HG02678 (cell line): ENCODE data around the gene NEDD4L.

Experiments used
- ATAC-seq: cut with Tn5 transposase; IDR thresholded peaks from one replicate; pipeline ENCODE4 v1.9.1; 2021; ENCODE audit warnings: mild to moderate bottlenecking, moderate library complexity; ENCODE audit not compliant: unreplicated experiment

The NEDD4L gene

GRCh38 chr18:58051765-58052460 lies 7.9 kb downstream of the NEDD4L start:
- ATAC-seq: peak; percentile 68

- ATAC-seq: no peak
Observed at GRCh38 chr18:58052960-58053359, 8.9 kb downstream of the NEDD4L start.

- no peak for ATAC-seq
Observed at GRCh38 chr18:58054041-58054781, 10.2 kb downstream of the NEDD4L start.

- ATAC-seq: no peak
Observed at GRCh38 chr18:58055890-58056558, 12.0 kb downstream of the NEDD4L start.

- no peak for ATAC-seq
Observed at GRCh38 chr18:58056852-58057251, 12.8 kb downstream of the NEDD4L start.

GRCh38 chr18:58057291-58057965 lies 13.4 kb downstream of the NEDD4L start:
- ATAC-seq: no peak

GRCh38 chr18:58058720-58059119 lies 14.7 kb downstream of the NEDD4L start:
- ATAC-seq: no peak

GRCh38 chr18:58060254-58060653 lies 16.2 kb downstream of the NEDD4L start:
- no peak for ATAC-seq

GRCh38 chr18:58061349-58061748 lies 17.3 kb downstream of the NEDD4L start:
- ATAC-seq: no peak

- no peak for ATAC-seq
Observed at GRCh38 chr18:58064406-58064998, 20.5 kb downstream of the NEDD4L start.

- no peak for ATAC-seq
Observed at GRCh38 chr18:58065956-58066355, 21.9 kb downstream of the NEDD4L start.

- no peak for ATAC-seq
Observed at GRCh38 chr18:58067601-58068000, 23.6 kb downstream of the NEDD4L start.

GRCh38 chr18:58069099-58069498 lies 25.1 kb downstream of the NEDD4L start:
- no peak for ATAC-seq

GRCh38 chr18:58069721-58070292 lies 25.8 kb downstream of the NEDD4L start:
- no peak for ATAC-seq

- ATAC-seq: no peak
Observed at GRCh38 chr18:58076052-58076451, 32.0 kb downstream of the NEDD4L start.

GRCh38 chr18:58077329-58077728 lies 33.3 kb downstream of the NEDD4L start:
- ATAC-seq: no peak

- ATAC-seq: no peak
Observed at GRCh38 chr18:58078889-58079573, 35.0 kb downstream of the NEDD4L start.

GRCh38 chr18:58080451-58080850 lies 36.4 kb downstream of the NEDD4L start:
- no peak for ATAC-seq

- no peak for ATAC-seq
Observed at GRCh38 chr18:58087928-58088690, 44.1 kb downstream of the NEDD4L start.
